HEK293T (cell line): ENCODE measurements around the gene RSKR.

ENCODE experiments used
- CTCF ChIA-PET: fragments of 350-600 bp; formaldehyde crosslinking; extraction: SDS; loops from one replicate; lab custom pipeline; 2021; ENCODE audit warnings: antibody characterized with exemption, inconsistent platforms; lab: Yijun Ruan, JAX
- POLR2A ChIA-PET: fragments of 350-600 bp; formaldehyde crosslinking; extraction: SDS; loops from one replicate; lab custom pipeline; 2020; ENCODE audit warnings: antibody characterized with exemption, inconsistent platforms; lab: Yijun Ruan, JAX
- DNase-seq: peaks from one replicate; pipeline ENCODE4 v3.0.0; 2012; ENCODE audit warnings: mixed read lengths; ENCODE audit errors: extremely low spot score
- ARNT ChIP-seq: fragments of 450-650 bp; IDR thresholded peaks from 2 replicates; pipeline ENCODE4 v1.6.1; 2017; ENCODE audit warnings: mild to moderate bottlenecking
- BHLHE40 ChIP-seq: fragments of 450-650 bp; IDR thresholded peaks from 2 replicates; pipeline ENCODE4 v1.6.1; 2016; ENCODE audit warnings: mild to moderate bottlenecking, moderate library complexity, borderline replicate concordance
- CTBP1 ChIP-seq: fragments of 450-650 bp; IDR thresholded peaks from 2 replicates; pipeline ENCODE4 v1.6.1; 2016; ENCODE audit warnings: borderline replicate concordance
- ELF4 ChIP-seq: fragments of 450-650 bp; IDR thresholded peaks from 2 replicates; pipeline ENCODE4 v1.6.1; 2017; ENCODE audit warnings: antibody characterized with exemption
- FOXA1 ChIP-seq: fragments of 450-650 bp; IDR thresholded peaks from 2 replicates; pipeline ENCODE4 v1.6.1; 2016; ENCODE audit warnings: mild to moderate bottlenecking
- FOXK2 ChIP-seq: fragments of 450-650 bp; IDR thresholded peaks from 2 replicates; pipeline ENCODE4 v1.6.1; 2016; ENCODE audit warnings: mild to moderate bottlenecking
- FOXM1 ChIP-seq: fragments of 450-650 bp; IDR thresholded peaks from 2 replicates; pipeline ENCODE4 v1.6.1; 2017; ENCODE audit warnings: mild to moderate bottlenecking, borderline replicate concordance
- HDGF ChIP-seq: fragments of 450-650 bp; IDR thresholded peaks from 2 replicates; pipeline ENCODE4 v1.6.1; 2017; ENCODE audit warnings: antibody characterized with exemption, borderline replicate concordance
- L3MBTL2 ChIP-seq: fragments of 450-650 bp; conservative IDR thresholded peaks from 2 replicates; pipeline ENCODE4 v1.6.1; 2016; ENCODE audit warnings: mild to moderate bottlenecking
- LEF1 ChIP-seq: fragments of 450-650 bp; IDR thresholded peaks from 2 replicates; pipeline ENCODE4 v1.6.1; 2017; ENCODE audit warnings: mild to moderate bottlenecking, borderline replicate concordance
- NFRKB ChIP-seq: fragments of 450-650 bp; IDR thresholded peaks from 2 replicates; pipeline ENCODE4 v1.6.1; 2016; ENCODE audit warnings: mild to moderate bottlenecking, moderate library complexity
- PKNOX1 ChIP-seq: fragments of 450-650 bp; IDR thresholded peaks from 2 replicates; pipeline ENCODE4 v1.6.1; 2016
- SP1 ChIP-seq: fragments of 450-650 bp; IDR thresholded peaks from 2 replicates; pipeline ENCODE4 v1.6.1; 2017
- SUZ12 ChIP-seq: fragments of 450-650 bp; IDR thresholded peaks from 2 replicates; pipeline ENCODE4 v1.6.1; 2016; ENCODE audit warnings: mild to moderate bottlenecking
- TARDBP ChIP-seq: fragments of 450-650 bp; IDR thresholded peaks from 2 replicates; pipeline ENCODE4 v1.6.1; 2016
- ZNF384 ChIP-seq: fragments of 450-650 bp; IDR thresholded peaks from 2 replicates; pipeline ENCODE4 v1.6.1; 2016

RSKR gene

GRCh38 chr17:28657756-28658155, 43.8 kb upstream of the RSKR start:
- TF ChIP-seq LEF1 (no peak), BHLHE40 (no peak), ARNT (no peak), PKNOX1 (no peak), SUZ12 (no peak), HDGF (no peak), ZNF384 (no peak), FOXK2 (no peak), L3MBTL2 (no peak), SP1 (no peak), FOXM1 (no peak)
- ChIA-PET POLR2A (interaction anchor here (1.6 kb wide), 1 partner anchor 13 kb away, joined by 8 read pairs; the partner anchor contains the start of gene BLTP2), CTCF (no interaction called here)
- no peak for DNase-seq

- POLR2A ChIA-PET: interaction anchor here (1.3 kb wide), 1 partner anchor 11 kb away, joined by 4 read pairs; no protein-coding TSS in a partner anchor
- CTCF ChIA-PET: no interaction called here
- TF ChIP-seq FOXM1 (no peak), BHLHE40 (no peak), LEF1 (no peak), SUZ12 (no peak), SP1 (no peak)
- DNase-seq: no peak
Measured at GRCh38 chr17:28655160-28655559, 41.2 kb upstream of the RSKR start.

GRCh38 chr17:28648698-28649097, 34.7 kb upstream of the RSKR start:
- ChIA-PET POLR2A (interaction anchor here (0.7 to 1.3 kb wide), 3 partner anchors 8 to 79 kb away, joined by 3 to 9 read pairs (median 4); partner anchors contain the start of genes SDF2 and SUPT6H), CTCF (interaction anchor here (0.7 kb wide), 2 partner anchors 52 to 109 kb away, joined by 6 to 9 read pairs; no protein-coding TSS in a partner anchor)
- TF ChIP-seq TARDBP (no peak), ELF4 (no peak), CTBP1 (no peak), ARNT (no peak), PKNOX1 (no peak), NFRKB (no peak), L3MBTL2 (no peak), FOXM1 (no peak), LEF1 (no peak), SUZ12 (no peak), FOXK2 (no peak)
- DNase-seq: no peak

- POLR2A ChIA-PET: interaction anchor here (0.9 to 6.5 kb wide), 10 partner anchors 8 to 307 kb away, joined by 4 to 94 read pairs (median 5); partner anchors contain the start of genes PROCA1, RPL23A, SDF2 and SUPT6H
- DNase-seq: no peak
- CTCF ChIA-PET: interaction anchor here (0.7 to 1.2 kb wide), 9 partner anchors 15 to 471 kb away, joined by 3 to 4 read pairs (median 3); no protein-coding TSS in a partner anchor
- no peak for TF ChIP-seq FOXA1
- TF ChIP-seq PKNOX1: no peak
- TF ChIP-seq BHLHE40: no peak
- no peak for TF ChIP-seq LEF1
- no peak for TF ChIP-seq ELF4
- TF ChIP-seq SP1: no peak
- TF ChIP-seq HDGF: no peak
- no peak for TF ChIP-seq TARDBP
- TF ChIP-seq ARNT: no peak
- TF ChIP-seq FOXM1: no peak
- no peak for TF ChIP-seq SUZ12
- no peak for TF ChIP-seq FOXK2
- TF ChIP-seq ZNF384: no peak
- TF ChIP-seq CTBP1: no peak
- no peak for TF ChIP-seq NFRKB
- no peak for TF ChIP-seq L3MBTL2
Measured at GRCh38 chr17:28646039-28646754, 32.2 kb upstream of the RSKR start.

GRCh38 chr17:28645576-28645939, 31.6 kb upstream of the RSKR start:
- CTCF ChIA-PET: interaction anchor here (0.7 to 1.1 kb wide), 4 partner anchors 16 to 105 kb away, joined by 3 read pairs; partner anchors contain the start of genes SDF2 and SUPT6H
- POLR2A ChIA-PET: interaction anchor here (0.6 to 6.5 kb wide), 19 partner anchors 8 to 308 kb away, joined by 3 to 94 read pairs (median 5); partner anchors contain the start of genes PIGS, PROCA1, RPL23A and SDF2
- no peak for TF ChIP-seq FOXK2
- TF ChIP-seq SUZ12: no peak
- TF ChIP-seq NFRKB: no peak
- TF ChIP-seq BHLHE40: no peak
- no peak for TF ChIP-seq ARNT
- no peak for TF ChIP-seq ELF4
- TF ChIP-seq HDGF: no peak
- no peak for TF ChIP-seq FOXA1
- no peak for TF ChIP-seq CTBP1
- no peak for TF ChIP-seq ZNF384
- TF ChIP-seq PKNOX1: no peak
- no peak for TF ChIP-seq FOXM1
- TF ChIP-seq LEF1: no peak
- TF ChIP-seq TARDBP: no peak
- TF ChIP-seq L3MBTL2: no peak
- no peak for TF ChIP-seq SP1
- DNase-seq: no peak
